CD4-positive, CD25-positive, alpha-beta regulatory T cell (primary cell): ENCODE data around the gene ANXA2. TPM values are rescaled to one million over a fixed set of nuclear protein-coding genes. Genes with fewer than 3 reads are reported as not detected.

ENCODE experiments used
- ATAC-seq, 2 donors: fragments of 150-1000 bp; cut with Tn5 transposase; one replicate each; pipeline ENCODE4 v1.10.0; 2021; ENCODE audit warnings: low read depth in 2 of 2, moderate number of reproducible peaks in 2 of 2, moderate library complexity in 1 of 2
- DNase-seq, 3 donors: peaks; one replicate each; pipeline versions ENCODE4 v3.0.0 to v3.0.0-alpha.2; 2012 to 2022; ENCODE audit warnings: mixed read lengths in 1 of 3
- H3K27ac ChIP-seq: one replicate; pipeline ENCODE4 v1.7.0; 2013; ENCODE audit warnings: mild to moderate bottlenecking, low read length; ENCODE audit not compliant: insufficient read depth, poor library complexity, severe bottlenecking
- H3K27me3 ChIP-seq: one replicate; pipeline ENCODE4 v1.7.0; 2013; ENCODE audit warnings: low read length; ENCODE audit not compliant: control insufficient read depth, insufficient read depth
- H3K36me3 ChIP-seq: one replicate; pipeline ENCODE4 v1.7.0; 2013; ENCODE audit warnings: mild to moderate bottlenecking, low read length, moderate library complexity; ENCODE audit not compliant: control insufficient read depth, insufficient read depth
- H3K4me1 ChIP-seq: 2 replicates; pipeline ENCODE4 v1.7.0; 2013; ENCODE audit warnings: mild to moderate bottlenecking, low read length; ENCODE audit not compliant: insufficient read depth, control insufficient read depth, poor library complexity, severe bottlenecking
- H3K4me3 ChIP-seq: one replicate; pipeline ENCODE4 v1.7.0; 2013; ENCODE audit warnings: low read depth, mild to moderate bottlenecking, low read length, moderate library complexity
- H3K9me3 ChIP-seq, 2 experiments: 1 replicate in 1 of 2; 2 replicates in 1 of 2; pipeline ENCODE4 v1.7.0; 2013; ENCODE audit warnings: low read length in 2 of 2, mild to moderate bottlenecking in 1 of 2, moderate library complexity in 1 of 2; ENCODE audit not compliant: control insufficient read depth in 2 of 2
- H3K27ac Mint-ChIP-seq, 3 donors: one replicate each; pipeline ENCODE4 v1.8.0; 2020 to 2022; ENCODE audit warnings: mild to moderate bottlenecking in 3 of 3, mixed read lengths in 3 of 3, moderate library complexity in 2 of 3
- H3K27me3 Mint-ChIP-seq: one replicate; pipeline ENCODE4 v1.8.0; 2022; ENCODE audit warnings: mild to moderate bottlenecking, mixed read lengths
- H3K36me3 Mint-ChIP-seq: one replicate; pipeline ENCODE4 v1.8.0; 2020; ENCODE audit warnings: mixed read lengths
- H3K4me1 Mint-ChIP-seq, 4 donors: one replicate each; pipeline ENCODE4 v1.8.0; 2020 to 2022; ENCODE audit warnings: mixed read lengths in 4 of 4, mild to moderate bottlenecking in 1 of 4
- H3K4me3 Mint-ChIP-seq, 4 donors: one replicate each; pipeline ENCODE4 v1.8.0; 2020 to 2022; ENCODE audit warnings: mild to moderate bottlenecking in 4 of 4, mixed read lengths in 4 of 4, moderate library complexity in 3 of 4
- H3K9me3 Mint-ChIP-seq, 7 donors: one replicate each; pipeline ENCODE4 v1.8.0; 2020 to 2022; ENCODE audit warnings: mixed read lengths in 7 of 7, mild to moderate bottlenecking in 3 of 7, moderate library complexity in 2 of 7
- polyA plus RNA-seq, 4 donors: library from polyadenylated mRNA; unstranded; fragments of 300-500 nt; fragmentation: Illumina TruSeq; gene quantifications; one replicate each; pipeline ENCODE4 v1.2.3, GENCODE V29; 2021
- total RNA-seq: library from RNA; stranded (reverse); gene quantifications from one replicate; pipeline ENCODE4 v1.2.3, GENCODE V29; 2022

ANXA2 gene
- total and polyA plus RNA-seq, 5 donors from 2014 or later, result 261 to 1,236 (median 706) TPM

DNA sequence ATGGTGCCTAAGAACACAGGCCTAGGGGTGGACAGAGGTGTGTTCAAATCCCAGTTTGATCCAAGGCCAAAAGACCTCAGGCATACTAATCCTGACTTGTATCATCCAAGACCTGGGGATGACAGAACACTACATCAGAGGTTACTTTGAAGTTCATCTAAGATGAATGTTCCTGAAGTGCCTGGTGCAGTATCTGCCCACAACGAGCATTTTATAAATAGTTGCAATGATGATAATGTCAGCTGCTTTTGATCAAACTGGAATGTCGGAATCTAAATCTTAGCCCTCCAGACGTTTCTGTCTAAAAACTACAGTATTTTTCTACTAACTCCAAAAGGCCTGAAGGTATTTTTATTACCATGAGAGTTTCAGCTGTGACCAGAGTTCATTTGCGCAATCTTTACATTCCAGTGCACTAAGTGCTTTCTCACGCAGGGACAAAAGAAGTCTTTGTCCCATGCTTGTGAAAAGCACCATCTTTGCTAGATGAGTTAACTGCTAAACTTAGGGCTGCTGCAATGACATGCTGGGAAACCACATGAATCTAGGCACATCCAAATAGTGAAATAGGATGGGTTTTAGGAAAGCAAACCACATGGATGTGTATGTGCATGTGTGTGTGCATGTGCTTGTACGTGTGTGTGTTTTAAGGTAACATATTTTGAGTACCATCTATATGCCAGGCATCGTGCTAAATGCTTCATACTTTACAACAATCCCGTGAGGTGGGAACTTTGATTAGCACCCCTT is 18.1 kb downstream of the ANXA2 start:
- Histone ChIP-seq H3K27me3 (no peaks in the 10 kb centered on the region), H3K9me3 (no peaks in the 10 kb centered on the region), H3K4me3 (no peak overlapping the region), H3K4me1 (no peaks in the 10 kb centered on the region), H3K27ac (no peak overlapping the region), H3K36me3 (peaks cover 57% of the 10 kb centered on the region)
- peak overlapping the region in 1 of 3 donors; percentile 25 for H3K27ac Mint-ChIP-seq
- no peaks in the 10 kb centered on the region for H3K27me3 Mint-ChIP-seq
- peaks cover 4 to 20% (median 9%) of the 10 kb centered on the region in 4 donors for H3K4me1 Mint-ChIP-seq
- DNase-seq, result no peak
- peaks cover 48% of the 10 kb centered on the region for H3K36me3 Mint-ChIP-seq
- H3K9me3 Mint-ChIP-seq, result no peaks in the 10 kb centered on the region
- ATAC-seq, result no peak
- no peak overlapping the region for H3K4me3 Mint-ChIP-seq

DNA sequence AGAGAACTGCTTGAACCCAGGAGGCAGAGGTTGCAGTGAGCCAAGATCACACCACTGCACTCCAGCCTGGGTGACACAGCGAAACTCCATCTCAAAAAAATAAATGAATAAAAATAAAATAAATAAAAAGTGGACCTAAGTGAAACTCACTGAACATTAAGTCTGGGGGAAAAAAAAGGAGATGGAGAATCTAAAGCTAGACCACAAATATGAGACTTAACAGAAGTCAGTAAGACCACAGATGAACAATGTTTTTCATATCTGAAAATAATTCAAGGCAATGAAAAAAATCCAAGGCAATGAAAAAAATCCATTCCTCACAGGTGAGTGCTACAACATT is 18.6 kb downstream of the ANXA2 start:
- H3K36me3 Mint-ChIP-seq, result peaks cover 49% of the 10 kb centered on the region

DNA sequence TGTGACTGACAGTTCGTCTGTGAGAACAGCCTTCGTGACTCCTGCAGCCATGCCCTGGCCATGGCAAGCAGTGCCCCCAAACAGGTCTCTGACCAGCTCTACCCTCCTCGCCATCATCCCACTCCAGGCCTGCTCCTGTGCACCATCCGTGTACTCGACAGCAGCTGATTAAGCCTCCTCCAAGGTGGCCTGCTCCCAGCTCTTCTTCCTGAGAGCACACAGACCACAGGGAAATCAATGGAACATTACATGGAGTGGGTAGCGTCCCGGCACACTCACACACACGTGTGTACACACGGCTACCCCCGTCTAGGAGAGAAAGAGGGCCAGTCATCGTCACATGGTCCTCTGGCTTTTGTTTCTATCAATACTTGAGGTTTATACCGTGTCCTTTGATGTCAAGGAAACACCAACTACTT is 21.1 kb downstream of the ANXA2 start:
- H3K27ac Mint-ChIP-seq, result no peak overlapping the region
- H3K4me1 Mint-ChIP-seq, result peaks cover 2 to 18% (median 6%) of the 10 kb centered on the region in 4 donors
- H3K27ac ChIP-seq, result no peak overlapping the region
- no peaks in the 10 kb centered on the region for H3K27me3 ChIP-seq
- H3K4me3 Mint-ChIP-seq, result no peak overlapping the region
- DNase-seq (no peak), ATAC-seq (no peak)
- no peak overlapping the region for H3K4me3 ChIP-seq
- H3K36me3 Mint-ChIP-seq, result peaks cover 40% of the 10 kb centered on the region
- no peaks in the 10 kb centered on the region for H3K9me3 ChIP-seq
- H3K36me3 ChIP-seq, result peaks cover 63% of the 10 kb centered on the region
- no peaks in the 10 kb centered on the region for H3K27me3 Mint-ChIP-seq
- no peaks in the 10 kb centered on the region for H3K9me3 Mint-ChIP-seq
- no peaks in the 10 kb centered on the region for H3K4me1 ChIP-seq

More for the DNA sequence above, 18.6 kb downstream of the ANXA2 start:
- no peak overlapping the region for H3K4me3 ChIP-seq
- H3K27me3 ChIP-seq, result no peaks in the 10 kb centered on the region
- H3K4me1 Mint-ChIP-seq, result peaks cover 4 to 20% (median 10%) of the 10 kb centered on the region in 4 donors
- no peak overlapping the region for H3K27ac ChIP-seq
- no peak for ATAC-seq
- no peaks in the 10 kb centered on the region for H3K27me3 Mint-ChIP-seq
- H3K4me3 Mint-ChIP-seq, result no peak overlapping the region
- H3K9me3 ChIP-seq, result no peaks in the 10 kb centered on the region
- no peaks in the 10 kb centered on the region for H3K9me3 Mint-ChIP-seq
- no peaks in the 10 kb centered on the region for H3K4me1 ChIP-seq
- DNase-seq, result no peak
- no peak overlapping the region for H3K27ac Mint-ChIP-seq
- peaks cover 54% of the 10 kb centered on the region for H3K36me3 ChIP-seq

DNA sequence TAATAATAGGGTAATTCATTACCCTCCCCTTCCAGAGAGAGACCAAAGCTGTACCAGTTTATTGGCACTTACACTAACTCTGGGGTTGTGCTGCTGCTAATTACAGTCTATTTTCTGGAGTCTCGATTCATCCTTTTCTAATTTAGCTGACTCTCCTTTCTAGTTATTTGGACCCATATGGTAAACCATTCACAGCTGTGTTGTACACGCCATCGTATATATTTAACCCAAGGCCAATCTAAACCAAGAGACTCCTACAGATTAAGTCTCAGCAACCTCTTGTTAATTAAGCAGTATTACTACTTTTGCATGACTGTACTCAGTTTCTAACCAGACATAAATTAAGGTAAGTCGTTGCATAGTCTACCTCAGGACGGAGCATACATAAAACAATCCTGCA is 22.5 kb downstream of the ANXA2 start:
- H3K9me3 ChIP-seq, result no peaks in the 10 kb centered on the region
- peaks cover 39% of the 10 kb centered on the region for H3K36me3 Mint-ChIP-seq
- peaks cover 7 to 18% (median 9%) of the 10 kb centered on the region in 4 donors for H3K4me1 Mint-ChIP-seq
- H3K27ac ChIP-seq, result no peak overlapping the region
- ATAC-seq (no peak), DNase-seq (no peak)
- H3K27ac Mint-ChIP-seq, result no peak overlapping the region
- H3K4me3 Mint-ChIP-seq, result no peak overlapping the region
- H3K4me1 ChIP-seq, result no peaks in the 10 kb centered on the region
- no peak overlapping the region for H3K4me3 ChIP-seq
- peaks cover 57% of the 10 kb centered on the region for H3K36me3 ChIP-seq
- H3K27me3 Mint-ChIP-seq, result no peaks in the 10 kb centered on the region
- no peaks in the 10 kb centered on the region for H3K27me3 ChIP-seq
- H3K9me3 Mint-ChIP-seq, result no peaks in the 10 kb centered on the region

DNA sequence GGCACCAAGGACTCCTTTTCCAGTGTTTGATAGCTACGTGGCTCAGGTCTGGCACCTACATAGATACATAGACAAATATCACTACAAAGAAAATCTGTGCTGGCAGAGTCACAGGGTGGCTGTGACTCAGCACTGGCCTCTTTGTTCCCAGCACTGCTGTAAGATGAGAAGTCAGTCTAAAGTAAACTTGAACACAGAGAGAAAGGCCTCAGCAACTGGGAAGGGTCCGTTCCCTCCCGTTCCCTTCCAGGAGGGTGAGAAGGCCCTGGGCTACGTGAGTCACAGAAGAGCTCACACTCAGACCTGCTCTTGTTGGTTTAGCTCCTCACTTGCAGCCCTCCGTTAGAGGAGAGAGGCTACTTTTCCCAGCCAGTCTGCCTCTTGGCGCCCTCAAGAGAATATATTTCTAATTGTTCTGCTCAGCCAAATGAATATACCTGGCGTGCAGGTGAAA is 23.1 kb downstream of the ANXA2 start:
- DNase-seq (no peak), ATAC-seq (no peak)
- peaks cover 56% of the 10 kb centered on the region for H3K36me3 ChIP-seq
- Mint-ChIP-seq H3K27me3 (no peaks in the 10 kb centered on the region), H3K4me3 (no peak overlapping the region), H3K36me3 (peaks cover 32% of the 10 kb centered on the region), H3K4me1 (peaks cover 7 to 18% (median 11%) of the 10 kb centered on the region in 4 donors), H3K27ac (no peak overlapping the region), H3K9me3 (no peaks in the 10 kb centered on the region)
- no peaks in the 10 kb centered on the region for H3K27me3 ChIP-seq
- H3K4me3 ChIP-seq, result no peak overlapping the region
- H3K27ac ChIP-seq, result no peak overlapping the region
- no peaks in the 10 kb centered on the region for H3K4me1 ChIP-seq
- no peaks in the 10 kb centered on the region for H3K9me3 ChIP-seq

DNA sequence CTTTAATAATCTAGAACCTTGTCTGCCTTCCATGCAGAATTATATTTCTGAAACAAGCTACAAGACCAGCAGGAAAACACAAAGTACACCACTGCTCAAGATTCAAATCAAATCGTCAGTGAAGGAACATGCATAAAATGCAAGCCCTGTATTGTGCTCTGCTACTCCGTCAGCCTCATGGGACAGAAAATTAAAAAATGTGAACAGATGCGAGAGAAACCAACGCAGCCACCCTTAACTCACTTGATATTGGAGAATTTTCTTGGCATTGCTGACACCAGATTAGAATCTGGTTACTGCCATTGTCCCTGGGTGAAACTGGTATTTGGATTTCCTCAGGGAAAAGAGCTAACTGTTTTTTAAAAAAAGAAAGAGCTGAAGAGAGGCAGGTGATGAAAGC is 23.6 kb downstream of the ANXA2 start:
- DNase-seq, result no peak
- H3K9me3 Mint-ChIP-seq, result no peaks in the 10 kb centered on the region
- no peaks in the 10 kb centered on the region for H3K9me3 ChIP-seq
- no peaks in the 10 kb centered on the region for H3K27me3 Mint-ChIP-seq
- H3K4me3 ChIP-seq, result no peak overlapping the region
- no peak overlapping the region for H3K27ac ChIP-seq
- no peak for ATAC-seq
- peaks cover 30% of the 10 kb centered on the region for H3K36me3 Mint-ChIP-seq
- H3K36me3 ChIP-seq, result peaks cover 54% of the 10 kb centered on the region
- no peak overlapping the region for H3K4me3 Mint-ChIP-seq
- H3K4me1 Mint-ChIP-seq, result peaks cover 7 to 18% (median 12%) of the 10 kb centered on the region in 4 donors
- H3K27ac Mint-ChIP-seq, result peak overlapping the region in 1 of 3 donors; percentile 78
- no peaks in the 10 kb centered on the region for H3K4me1 ChIP-seq
- no peaks in the 10 kb centered on the region for H3K27me3 ChIP-seq

DNA sequence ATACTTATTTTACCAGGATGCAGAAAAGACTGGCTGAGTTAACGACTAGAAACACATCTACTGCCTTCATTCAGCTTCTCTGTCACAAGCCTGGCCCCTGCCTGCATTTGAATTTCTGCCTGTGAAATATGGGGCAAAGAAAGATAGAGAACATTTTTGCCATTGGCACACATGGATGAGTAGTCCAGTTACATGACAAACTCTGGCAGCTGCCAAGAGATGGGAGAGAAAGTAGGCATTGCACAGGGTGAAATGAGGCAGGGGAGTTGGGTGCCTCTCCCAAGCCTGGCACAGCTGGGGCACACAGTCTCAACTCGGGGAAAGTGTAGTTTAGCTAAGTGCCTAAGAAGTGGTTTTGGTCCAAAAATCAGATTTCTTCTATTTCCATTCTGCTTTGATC is 24.0 kb downstream of the ANXA2 start:
- peak overlapping the region in 1 of 3 donors; percentile 78 for H3K27ac Mint-ChIP-seq
- peaks cover 30% of the 10 kb centered on the region for H3K36me3 Mint-ChIP-seq
- Histone ChIP-seq H3K36me3 (peaks cover 56% of the 10 kb centered on the region), H3K27ac (no peak overlapping the region), H3K4me3 (no peak overlapping the region), H3K4me1 (no peaks in the 10 kb centered on the region), H3K27me3 (no peaks in the 10 kb centered on the region), H3K9me3 (no peaks in the 10 kb centered on the region)
- DNase-seq (no peak), ATAC-seq (no peak)
- H3K4me1 Mint-ChIP-seq, result peaks cover 7 to 18% (median 12%) of the 10 kb centered on the region in 4 donors
- H3K27me3 Mint-ChIP-seq, result no peaks in the 10 kb centered on the region
- H3K9me3 Mint-ChIP-seq, result no peaks in the 10 kb centered on the region
- H3K4me3 Mint-ChIP-seq, result no peak overlapping the region

DNA sequence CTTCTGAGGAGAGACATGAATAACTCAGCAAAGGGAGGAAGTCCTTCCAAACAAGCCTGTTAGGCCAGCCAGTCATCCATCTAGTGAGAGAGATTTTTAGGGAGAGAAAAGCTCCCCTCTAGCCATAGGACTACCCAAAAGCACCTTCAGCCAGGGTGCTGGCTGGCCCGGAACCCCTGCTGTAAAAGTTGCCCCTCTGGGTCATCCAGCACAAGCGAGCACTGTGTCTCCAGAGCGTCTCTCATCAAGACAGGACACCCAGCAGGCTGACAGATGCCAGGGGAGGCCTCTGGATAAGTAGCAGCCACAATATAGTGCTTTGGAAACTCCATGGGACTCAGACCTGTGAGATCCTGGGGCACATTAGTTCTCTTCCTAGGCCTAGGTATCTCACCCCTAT is 24.5 kb downstream of the ANXA2 start:
- Mint-ChIP-seq H3K4me3 (no peak overlapping the region), H3K27me3 (no peaks in the 10 kb centered on the region), H3K36me3 (peaks cover 30% of the 10 kb centered on the region), H3K9me3 (no peaks in the 10 kb centered on the region), H3K27ac (peak overlapping the region in 1 of 3 donors; percentile 78), H3K4me1 (peaks cover 7 to 18% (median 12%) of the 10 kb centered on the region in 4 donors)
- peaks cover 56% of the 10 kb centered on the region for H3K36me3 ChIP-seq
- no peak for ATAC-seq
- no peak overlapping the region for H3K4me3 ChIP-seq
- H3K27ac ChIP-seq, result no peak overlapping the region
- DNase-seq, result no peak
- H3K9me3 ChIP-seq, result no peaks in the 10 kb centered on the region
- no peaks in the 10 kb centered on the region for H3K27me3 ChIP-seq
- H3K4me1 ChIP-seq, result no peaks in the 10 kb centered on the region
